GM12891 (cell line): Measurements from ENCODE around the gene STRIT1.

Source experiments
- POLR2A ChIP-seq: IDR thresholded peaks from 2 replicates; pipeline ENCODE4 v1.6.1; 2011; ENCODE audit warnings: low read depth, low read length, control low read depth
- POLR2AphosphoS5 ChIP-seq: IDR thresholded peaks from 2 replicates; pipeline ENCODE4 v1.6.1; 2011; ENCODE audit warnings: low read depth, low read length, control low read depth
- POU2F2 ChIP-seq: IDR thresholded peaks from 2 replicates; pipeline ENCODE4 v1.6.1; 2011; ENCODE audit warnings: low read depth, mild to moderate bottlenecking, control low read depth, low read length, moderate library complexity
- SPI1 ChIP-seq: IDR thresholded peaks from 2 replicates; pipeline ENCODE4 v1.6.1; 2011; ENCODE audit warnings: low read depth, low read length, control low read depth
- TAF1 ChIP-seq: IDR thresholded peaks from 2 replicates; pipeline ENCODE4 v1.6.1; 2011; ENCODE audit warnings: low read depth, low read length, control low read depth

DNA sequence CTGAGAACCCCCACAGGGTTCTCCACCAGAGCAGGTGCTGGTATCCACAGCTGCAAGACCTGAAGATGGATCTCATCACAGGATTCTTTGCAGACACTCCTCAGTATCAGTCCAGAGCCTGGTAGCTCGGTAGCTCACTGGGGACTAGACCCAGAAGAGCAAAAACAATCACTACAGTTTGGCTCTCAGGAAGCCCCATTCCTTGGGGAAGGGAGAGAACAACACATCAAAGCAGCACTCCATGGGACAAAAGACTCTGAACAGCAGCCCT, 22.2 kb downstream of the STRIT1 start:
- TF ChIP-seq POLR2AphosphoS5, result no peak
- no peak for TF ChIP-seq POLR2A
- TF ChIP-seq TAF1, result no peak
- TF ChIP-seq SPI1, result no peak
- TF ChIP-seq POU2F2, result no peak
